ENCODE data around the gene FAM184A.

Gene FAM184A

DNA sequence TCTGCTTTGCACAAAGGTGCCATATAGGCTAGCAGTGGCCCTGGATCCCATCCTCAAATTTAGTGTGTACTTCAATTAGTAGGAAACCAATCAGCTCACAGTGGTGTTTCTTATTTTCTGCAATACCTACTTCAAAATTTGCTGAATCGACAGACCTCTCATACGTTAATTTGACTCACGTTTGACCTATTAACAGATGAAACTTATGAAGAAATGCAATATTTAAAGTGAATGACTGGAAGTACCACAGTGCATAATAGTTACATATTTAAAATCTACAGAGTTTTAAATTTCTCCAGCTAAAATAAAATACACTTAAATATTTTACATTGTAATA, 95.9 kb downstream of the FAM184A start:
- H4K20me1 ChIP-seq (ENCODE audit: insufficient read depth, low read length): no peaks in the 10 kb centered on the region
- no peak for DNase-seq
- no peak overlapping the region for H3K9ac ChIP-seq (ENCODE audit: low read depth, low read length)
- H3K27me3 ChIP-seq (ENCODE audit: insufficient read depth, low read length, poor library complexity): no peaks in the 10 kb centered on the region
- TF ChIP-seq EZH2 (IDR thresholded peaks at IDR 0.05; ENCODE audit: borderline replicate concordance, low read depth, low read length, severe bottlenecking): no peak
- TF ChIP-seq, protein P1, sequence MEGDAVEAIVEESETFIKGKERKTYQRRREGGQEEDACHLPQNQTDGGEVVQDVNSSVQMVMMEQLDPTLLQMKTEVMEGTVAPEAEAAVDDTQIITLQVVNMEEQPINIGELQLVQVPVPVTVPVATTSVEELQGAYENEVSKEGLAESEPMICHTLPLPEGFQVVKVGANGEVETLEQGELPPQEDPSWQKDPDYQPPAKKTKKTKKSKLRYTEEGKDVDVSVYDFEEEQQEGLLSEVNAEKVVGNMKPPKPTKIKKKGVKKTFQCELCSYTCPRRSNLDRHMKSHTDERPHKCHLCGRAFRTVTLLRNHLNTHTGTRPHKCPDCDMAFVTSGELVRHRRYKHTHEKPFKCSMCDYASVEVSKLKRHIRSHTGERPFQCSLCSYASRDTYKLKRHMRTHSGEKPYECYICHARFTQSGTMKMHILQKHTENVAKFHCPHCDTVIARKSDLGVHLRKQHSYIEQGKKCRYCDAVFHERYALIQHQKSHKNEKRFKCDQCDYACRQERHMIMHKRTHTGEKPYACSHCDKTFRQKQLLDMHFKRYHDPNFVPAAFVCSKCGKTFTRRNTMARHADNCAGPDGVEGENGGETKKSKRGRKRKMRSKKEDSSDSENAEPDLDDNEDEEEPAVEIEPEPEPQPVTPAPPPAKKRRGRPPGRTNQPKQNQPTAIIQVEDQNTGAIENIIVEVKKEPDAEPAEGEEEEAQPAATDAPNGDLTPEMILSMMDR (IDR thresholded peaks at IDR 0.05; ENCODE audit: borderline replicate concordance, extremely low read depth, low read length, poor library complexity, severe bottlenecking): no peak
- H3K4me1 ChIP-seq (ENCODE audit: insufficient read depth, low read length): no peaks in the 10 kb centered on the region
- no peak for ATAC-seq (ENCODE audit: insufficient read depth, low read depth)
- no peaks in the 10 kb centered on the region for H3K79me2 ChIP-seq (ENCODE audit: insufficient read depth, low read length)
- no peak overlapping the region for H2AFZ ChIP-seq (ENCODE audit: low read depth, low read length)
- no peak overlapping the region for H3K27ac ChIP-seq (ENCODE audit: low read length)
- no peak overlapping the region for H3K4me2 ChIP-seq (ENCODE audit: insufficient read depth, low read length)
- H3K36me3 ChIP-seq (ENCODE audit: insufficient read depth, low read length): no peaks in the 10 kb centered on the region
- H3K4me3 ChIP-seq (ENCODE audit: low read depth in 1 of 2, low read length in 2 of 2): no peak overlapping the region
- no peaks in the 10 kb centered on the region for H3K9me3 ChIP-seq (ENCODE audit: insufficient read depth, low read length, severe bottlenecking)

DNA sequence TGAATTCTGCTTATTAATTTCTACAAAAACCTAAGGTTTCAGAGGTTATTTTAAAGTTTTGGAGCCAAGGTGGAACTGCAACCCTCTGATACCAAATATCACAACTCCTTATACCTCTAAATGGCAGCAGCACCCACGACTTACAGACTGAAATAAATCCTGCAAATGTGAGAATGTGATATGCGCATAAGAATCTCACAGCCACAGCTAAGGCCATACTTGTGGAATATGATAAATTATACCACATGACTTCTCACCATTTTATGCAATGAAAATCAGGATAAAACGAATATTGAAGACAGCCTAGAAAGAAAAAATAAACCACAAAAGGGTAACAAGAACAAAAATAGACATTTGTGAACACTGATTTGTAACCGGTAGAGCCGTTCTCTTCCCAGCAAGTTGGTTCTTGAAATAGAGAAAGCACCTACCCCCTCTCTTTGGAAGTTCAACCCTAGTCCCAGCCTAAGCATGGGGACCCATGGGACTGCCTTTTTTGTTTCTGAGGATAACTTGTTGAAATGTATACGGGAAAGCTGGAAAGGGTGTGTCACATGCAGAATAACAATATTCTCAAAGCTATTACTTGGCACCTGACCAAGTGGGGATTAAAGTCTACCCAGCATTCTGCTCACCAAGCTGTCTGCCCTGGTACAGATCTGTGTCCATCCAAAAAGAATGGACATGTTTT, 96.4 kb downstream of the FAM184A start:
- ATAC-seq (ENCODE audit: insufficient read depth, low read depth) (no peak), DNase-seq (no peak)
- Histone ChIP-seq H2AFZ (ENCODE audit: low read depth, low read length) (no peak overlapping the region), H3K4me3 (ENCODE audit: low read depth in 1 of 2, low read length in 2 of 2) (no peak overlapping the region), H3K36me3 (ENCODE audit: insufficient read depth, low read length) (no peaks in the 10 kb centered on the region), H3K27me3 (ENCODE audit: insufficient read depth, low read length, poor library complexity) (no peaks in the 10 kb centered on the region), H3K9ac (ENCODE audit: low read depth, low read length) (no peak overlapping the region), H3K4me2 (ENCODE audit: insufficient read depth, low read length) (no peak overlapping the region), H3K27ac (ENCODE audit: low read length) (no peak overlapping the region), H3K9me3 (ENCODE audit: insufficient read depth, low read length, severe bottlenecking) (no peaks in the 10 kb centered on the region), H3K4me1 (ENCODE audit: insufficient read depth, low read length) (no peaks in the 10 kb centered on the region), H4K20me1 (ENCODE audit: insufficient read depth, low read length) (no peaks in the 10 kb centered on the region), H3K79me2 (ENCODE audit: insufficient read depth, low read length) (no peaks in the 10 kb centered on the region)
- TF ChIP-seq, protein P1 (IDR thresholded peaks at IDR 0.05; ENCODE audit: borderline replicate concordance, extremely low read depth, low read length, poor library complexity, severe bottlenecking): no peak

DNA sequence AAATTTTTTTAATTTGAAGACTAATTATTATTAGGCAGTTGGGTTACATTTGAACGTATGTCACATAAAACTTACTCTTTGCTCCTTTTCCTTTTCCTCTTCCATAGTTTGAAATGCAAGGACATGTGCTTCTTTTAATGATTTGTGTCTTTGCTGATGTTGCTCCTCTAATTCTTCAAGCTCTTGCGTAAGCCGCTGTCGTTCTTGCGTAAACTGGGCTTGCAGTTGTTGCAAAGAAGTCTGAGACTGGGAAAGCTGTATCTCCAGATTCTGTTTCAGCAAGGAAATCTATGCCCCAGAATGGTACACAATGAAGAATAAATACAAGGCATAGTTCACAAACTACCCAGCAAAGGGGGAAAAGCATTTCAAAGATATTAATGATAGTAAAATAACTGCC, 98.4 kb downstream of the FAM184A start:
- Histone ChIP-seq H3K4me2 (ENCODE audit: insufficient read depth, low read length) (no peak overlapping the region), H2AFZ (ENCODE audit: low read depth, low read length) (no peak overlapping the region), H3K4me3 (ENCODE audit: low read depth in 1 of 2, low read length in 2 of 2) (no peak overlapping the region), H3K4me1 (ENCODE audit: insufficient read depth, low read length) (no peaks in the 10 kb centered on the region), H3K27ac (ENCODE audit: low read length) (no peak overlapping the region), H3K9ac (ENCODE audit: low read depth, low read length) (no peak overlapping the region), H3K27me3 (ENCODE audit: insufficient read depth, low read length, poor library complexity) (no peaks in the 10 kb centered on the region), H4K20me1 (ENCODE audit: insufficient read depth, low read length) (no peaks in the 10 kb centered on the region), H3K36me3 (ENCODE audit: insufficient read depth, low read length) (no peaks in the 10 kb centered on the region), H3K9me3 (ENCODE audit: insufficient read depth, low read length, severe bottlenecking) (no peaks in the 10 kb centered on the region), H3K79me2 (ENCODE audit: insufficient read depth, low read length) (no peaks in the 10 kb centered on the region)
- DNase-seq: no peak
- no peak for TF ChIP-seq EZH2 (IDR thresholded peaks at IDR 0.05; ENCODE audit: borderline replicate concordance, low read depth, low read length, severe bottlenecking)
- TF ChIP-seq, protein P1 (IDR thresholded peaks at IDR 0.05; ENCODE audit: borderline replicate concordance, extremely low read depth, low read length, poor library complexity, severe bottlenecking): no peak
- ATAC-seq (ENCODE audit: insufficient read depth, low read depth): no peak

DNA sequence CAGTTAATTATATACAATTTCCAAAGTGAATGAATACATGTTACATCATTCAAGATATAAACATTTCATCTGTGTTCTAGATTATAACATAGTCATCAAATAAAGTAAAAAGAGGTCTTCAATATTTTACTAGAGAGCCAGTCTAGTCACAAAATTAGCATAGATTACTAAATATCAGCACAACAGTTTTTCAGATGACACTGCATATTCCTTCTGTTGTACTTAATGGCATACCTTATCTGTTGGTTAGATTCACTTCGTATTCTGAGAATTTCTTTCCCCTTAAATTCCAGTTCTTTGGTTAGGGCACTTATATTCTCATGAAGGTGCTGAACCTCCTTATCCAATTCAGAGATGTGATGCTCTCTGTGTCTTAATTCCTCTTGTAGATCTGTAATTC, 103.7 kb downstream of the FAM184A start:
- DNase-seq (no peak), ATAC-seq (ENCODE audit: insufficient read depth, low read depth) (no peak)
- Histone ChIP-seq H3K9me3 (ENCODE audit: insufficient read depth, low read length, severe bottlenecking) (no peaks in the 10 kb centered on the region), H4K20me1 (ENCODE audit: insufficient read depth, low read length) (no peaks in the 10 kb centered on the region), H3K4me1 (ENCODE audit: insufficient read depth, low read length) (no peaks in the 10 kb centered on the region), H3K36me3 (ENCODE audit: insufficient read depth, low read length) (no peaks in the 10 kb centered on the region), H3K27me3 (ENCODE audit: insufficient read depth, low read length, poor library complexity) (no peaks in the 10 kb centered on the region), H3K9ac (ENCODE audit: low read depth, low read length) (no peak overlapping the region), H2AFZ (ENCODE audit: low read depth, low read length) (no peak overlapping the region), H3K79me2 (ENCODE audit: insufficient read depth, low read length) (no peaks in the 10 kb centered on the region), H3K4me3 (ENCODE audit: low read depth in 1 of 2, low read length in 2 of 2) (no peak overlapping the region), H3K4me2 (ENCODE audit: insufficient read depth, low read length) (no peak overlapping the region), H3K27ac (ENCODE audit: low read length) (no peak overlapping the region)
- no peak for TF ChIP-seq EZH2 (IDR thresholded peaks at IDR 0.05; ENCODE audit: borderline replicate concordance, low read depth, low read length, severe bottlenecking)
- TF ChIP-seq, protein P1 (IDR thresholded peaks at IDR 0.05; ENCODE audit: borderline replicate concordance, extremely low read depth, low read length, poor library complexity, severe bottlenecking): no peak
